Heart right ventricle (tissue), 16 donors: ENCODE measurements around the gene ZNF217. TPM values are rescaled to one million over a fixed set of nuclear protein-coding genes. Genes with fewer than 3 reads are reported as not detected.
"Not testable (repeated sequence)": the region's sequence is repeated elsewhere in the genome, so short reads cannot be mapped to it uniquely, and the experiment has no call there.

Experiments used
- ATAC-seq, 8 donors: fragments of 200-7000 bp; cut with Tn5 transposase; one replicate each; pipeline ENCODE4 v1.9.1; 2020; ENCODE audit warnings: mild to moderate bottlenecking in 8 of 8, moderate library complexity in 8 of 8, moderate number of reproducible peaks in 1 of 8
- DNase-seq, 2 donors: peaks; one replicate each; pipeline ENCODE4 v3.0.0-alpha.2; 2020
- H3K27ac ChIP-seq, 10 donors: fragments of 200-600 bp; sonication (generic) in 2 of 10; one replicate each; pipeline versions ENCODE4 v1.5.0 to v1.8.0; 2020 to 2022; ENCODE audit warnings: mild to moderate bottlenecking in 3 of 10
- H3K27me3 ChIP-seq, 7 donors: fragments of 200-600 bp; one replicate each; pipeline ENCODE4 v1.8.0; 2021 to 2022; ENCODE audit warnings: mild to moderate bottlenecking in 2 of 7
- H3K36me3 ChIP-seq, 9 donors: fragments of 200-600 bp; sonication (generic) in 1 of 9; one replicate each; pipeline versions ENCODE4 v1.5.0 to v1.8.0; 2020 to 2022; ENCODE audit warnings: mild to moderate bottlenecking in 2 of 9
- H3K4me1 ChIP-seq, 9 donors: fragments of 200-600 bp; sonication (generic) in 1 of 9; one replicate each; pipeline versions ENCODE4 v1.5.0 to v1.8.0; 2020 to 2022; ENCODE audit warnings: mild to moderate bottlenecking in 4 of 9
- H3K4me3 ChIP-seq, 10 donors: fragments of 200-600 bp; sonication (generic) in 2 of 10; one replicate each; pipeline versions ENCODE4 v1.5.0 to v1.8.0; 2020 to 2022; ENCODE audit warnings: mild to moderate bottlenecking in 7 of 10, moderate library complexity in 2 of 10
- H3K9me3 ChIP-seq, 11 donors: fragments of 200-600 bp in 10 of 11; sonication (generic) in 2 of 11; one replicate each; pipeline versions ENCODE4 v1.5.0 to v1.8.0; 2013 to 2022; ENCODE audit warnings: mild to moderate bottlenecking in 2 of 11, control low read depth in 1 of 11, moderate library complexity in 1 of 11
- CTCF ChIP-seq, 9 donors: fragments of 200-600 bp; sonication (generic) in 2 of 9; IDR thresholded peaks; one replicate each; pipeline versions ENCODE4 v1.5.0 to v1.8.0; 2021 to 2022; ENCODE audit warnings: antibody characterized with exemption in 9 of 9, mild to moderate bottlenecking in 5 of 9, moderate library complexity in 1 of 9
- WGBS, 2 donors: extraction: QIAGEN DNeasy Blood & Tissue Kit; methylation state at CpG; one replicate each; pipeline ENCODE4 v1.1.7; 2013; ENCODE audit warnings: inconsistent platforms in 1 of 2; 5-methylcytosine and 5-hydroxymethylcytosine counted together
- intact Hi-C, 10 donors: fragments of 100-400 bp; cut with DNase I; formaldehyde crosslinking; loops; one replicate each; pipeline versions ENCODE4 v1.11.1 to v1.14.2; 2022
- polyA plus RNA-seq, 2 donors: library from polyadenylated mRNA; stranded (reverse); fragments of 200-250 nt; gene quantifications; one replicate each; pipeline ENCODE4 v1.2.3, GENCODE V29; 2013
- total RNA-seq, 10 donors: library from RNA; stranded (reverse); fragmentation: NEBNext Ultra II Directional in 3 of 10; extraction: Animal tissue kit (Norgen Biotek cat#: 25700) in 3 of 10; gene quantifications; one replicate each; pipeline versions ENCODE4 v1.2.1 to v1.2.4, GENCODE V29; 2021 to 2023
- donor health status: Arrhythmogenic right ventricular cardiomyopathy.
- donor health status: ischemic (EF 13 %, LVEDD 7.1; RV severe dilation, severe dysfunction).
- donor health status: healthy with polysubstance abuse.
- donor health status: DM: no; HTN: yes; CAD: no.
- donor health status: DM: no; HTN: no; CAD: no.
- donor health status: ischemic (EF 25% LVEDD 6.9; RV normal size, moderate dysfunction).
- donor health status: ischemic (EF 25% LVEDD 5.7; RV mildly dilated, moderate dysfunction).
- donor health status: healthy.
- donor health status: DM: yes; HTN: yes; CAD: no.
- donor health status: Ischemic cardiomyopathy.
- donor health status: ischemic (EF 35%, LVEDD 5.7; RV mildly dilated, moderate dysfunction).
- donor health status: nonischemic (EF 11% LVEDD 7.7; RV severe dilation, severe dysfunction).
- donor health status: DM: yes; HTN: yes; CAD: no.
- donor health status: PGD.
- donor health status: ischemic (EF 29% LVEDD 5.4; RV normal size, mild dysfunction).
- donor health status: nonischemic (EF 23%, LVEDD 6.1; RV moderate dilation, normal function).

The ZNF217 gene
- total and polyA plus RNA-seq, 12 donors = 3.3 to 18.4 (median 8.2) TPM

GRCh38 chr20:53529658-53530057, 64.0 kb downstream of the ZNF217 start:
- H3K36me3 ChIP-seq = no peaks in the 10 kb centered on the region
- H3K27ac ChIP-seq = no peak overlapping the region
- intact Hi-C loops = no loop called here
- no peak for TF ChIP-seq CTCF (IDR thresholded peaks at IDR 0.05)
- no peaks in the 10 kb centered on the region for H3K4me1 ChIP-seq
- no peak for DNase-seq
- 84 to 92% methylated on average over 5 of the region's 5 CpGs for WGBS, 2 donors
- H3K9me3 ChIP-seq = no peaks in the 10 kb centered on the region
- ATAC-seq = no peak
- H3K27me3 ChIP-seq = peaks cover 0 to 9% (median 0%) of the 10 kb centered on the region in 7 donors
- H3K4me3 ChIP-seq = no peak overlapping the region

GRCh38 chr20:53527196-53527595, 66.4 kb downstream of the ZNF217 start:
- Histone ChIP-seq H3K4me1 (no peaks in the 10 kb centered on the region), H3K36me3 (no peaks in the 10 kb centered on the region), H3K27ac (no peak overlapping the region), H3K4me3 (no peak overlapping the region), H3K27me3 (peaks cover 0 to 9% (median 0%) of the 10 kb centered on the region in 7 donors), H3K9me3 (no peaks in the 10 kb centered on the region)
- DNase-seq = no peak
- no peak for ATAC-seq
- 88 to 93% methylated on average over 8 of the region's 8 CpGs for WGBS, 2 donors
- intact Hi-C loops = no loop called here
- TF ChIP-seq CTCF (IDR thresholded peaks at IDR 0.05) = no peak

- Histone ChIP-seq H3K9me3 (no peaks in the 10 kb centered on the region), H3K27me3 (no peaks in the 10 kb centered on the region), H3K4me3 (no peak overlapping the region), H3K4me1 (no peaks in the 10 kb centered on the region), H3K27ac (no peak overlapping the region), H3K36me3 (no peaks in the 10 kb centered on the region)
- 74 to 78% methylated on average over 13 of the region's 13 CpGs for WGBS, 2 donors
- DNase-seq (no peak), ATAC-seq (no peak)
- TF ChIP-seq CTCF (IDR thresholded peaks at IDR 0.05) = no peak
- intact Hi-C loops = no loop called here
These were observed 68.9 kb downstream of the ZNF217 start for GRCh38 chr20:53524589-53525312.

- H3K9me3 ChIP-seq, intact Hi-C loops, H3K4me1 ChIP-seq, H3K4me3 ChIP-seq, H3K36me3 ChIP-seq, H3K27me3 ChIP-seq, H3K27ac ChIP-seq, DNase-seq, ATAC-seq: not testable (repeated sequence)
- WGBS, 2 donors = 94 to 98% methylated on average over 2 of the region's 2 CpGs
These were observed 70.0 kb downstream of the ZNF217 start for GRCh38 chr20:53523615-53524014.

GRCh38 chr20:53522696-53523095, 70.9 kb downstream of the ZNF217 start:
- Histone ChIP-seq H3K36me3 (no peaks in the 10 kb centered on the region), H3K4me1 (no peaks in the 10 kb centered on the region), H3K27me3 (no peaks in the 10 kb centered on the region), H3K27ac (no peak overlapping the region), H3K4me3 (no peak overlapping the region), H3K9me3 (no peaks in the 10 kb centered on the region)
- TF ChIP-seq CTCF (IDR thresholded peaks at IDR 0.05) = no peak
- intact Hi-C loops = no loop called here
- no peak for DNase-seq
- WGBS, 2 donors = 86 to 89% methylated on average over 5 of the region's 5 CpGs
- ATAC-seq = no peak
